H9 (cell line): ENCODE results near the gene ARHGEF2. TPM values are rescaled to one million over a fixed set of nuclear protein-coding genes. Genes with fewer than 3 reads are reported as not detected.

ENCODE experiments used
- DNase-seq: peaks from one replicate; pipeline ENCODE4 v3.0.0-alpha.2; 2017
- H2AFZ ChIP-seq: one replicate; pipeline ENCODE4 v1.6.1; 2013; ENCODE audit warnings: mild to moderate bottlenecking, low read length, control low read depth, moderate library complexity
- H2AK5ac ChIP-seq: 2 replicates; pipeline ENCODE4 v1.6.1; 2013; ENCODE audit warnings: low read length, control low read depth, mixed read lengths; ENCODE audit not compliant: insufficient read length
- H2BK120ac ChIP-seq: one replicate; pipeline ENCODE4 v1.6.1; 2013; ENCODE audit warnings: low read depth, mild to moderate bottlenecking, low read length, control low read depth, inconsistent platforms; ENCODE audit not compliant: poor library complexity, severe bottlenecking
- H2BK12ac ChIP-seq: 2 replicates; pipeline ENCODE4 v1.6.1; 2013; ENCODE audit warnings: low read length, control low read depth, mixed read lengths, low read depth; ENCODE audit not compliant: insufficient read length
- H2BK15ac ChIP-seq: 2 replicates; pipeline ENCODE4 v1.6.1; 2013; ENCODE audit warnings: low read depth, low read length, control low read depth
- H2BK20ac ChIP-seq: one replicate; pipeline ENCODE4 v1.6.1; 2013; ENCODE audit warnings: low read depth, mild to moderate bottlenecking, low read length, control low read depth, inconsistent platforms; ENCODE audit not compliant: poor library complexity, severe bottlenecking
- H2BK5ac ChIP-seq: 2 replicates; pipeline ENCODE4 v1.6.1; 2013; ENCODE audit warnings: low read length, control low read depth, mixed read lengths; ENCODE audit not compliant: insufficient read length
- H3K14ac ChIP-seq: 2 replicates; pipeline ENCODE4 v1.6.1; 2013; ENCODE audit warnings: low read length, control low read depth; ENCODE audit not compliant: insufficient read depth
- H3K18ac ChIP-seq: 2 replicates; pipeline ENCODE4 v1.6.1; 2013; ENCODE audit warnings: low read depth, mild to moderate bottlenecking, mixed read lengths, low read length, control low read depth; ENCODE audit not compliant: insufficient read length
- H3K23ac ChIP-seq: 2 replicates; pipeline ENCODE4 v1.6.1; 2013; ENCODE audit warnings: low read length, control low read depth, mixed read lengths, low read depth; ENCODE audit not compliant: insufficient read length
- H3K23me2 ChIP-seq: 2 replicates; pipeline ENCODE4 v1.6.1; 2013; ENCODE audit warnings: low read depth, mild to moderate bottlenecking, mixed read lengths, low read length, control low read depth; ENCODE audit not compliant: insufficient read length, poor library complexity, severe bottlenecking
- H3K27ac ChIP-seq: 2 replicates; pipeline ENCODE4 v1.5.1; 2013; ENCODE audit warnings: low read length, control low read depth, mixed read lengths, low read depth; ENCODE audit not compliant: insufficient read length
- H3K27me3 ChIP-seq: 2 replicates; pipeline ENCODE4 v1.6.1; 2013; ENCODE audit warnings: low read length, control low read depth, inconsistent platforms; ENCODE audit not compliant: insufficient read depth
- H3K4ac ChIP-seq: 2 replicates; pipeline ENCODE4 v1.6.1; 2013; ENCODE audit warnings: low read depth, mild to moderate bottlenecking, control low read depth, inconsistent platforms, low read length, moderate library complexity
- H3K4me1 ChIP-seq: 2 replicates; pipeline ENCODE4 v1.6.1; 2013; ENCODE audit warnings: low read length, control low read depth, inconsistent platforms; ENCODE audit not compliant: insufficient read depth
- H3K4me2 ChIP-seq: 2 replicates; pipeline ENCODE4 v1.6.1; 2013; ENCODE audit warnings: low read length, control low read depth, mixed read lengths; ENCODE audit not compliant: insufficient read length, insufficient read depth
- H3K56ac ChIP-seq: 2 replicates; pipeline ENCODE4 v1.6.1; 2013; ENCODE audit warnings: low read depth, mild to moderate bottlenecking, mixed read lengths, low read length, control low read depth; ENCODE audit not compliant: insufficient read length
- H3K79me1 ChIP-seq: 2 replicates; pipeline ENCODE4 v1.6.1; 2013; ENCODE audit warnings: low read depth, mild to moderate bottlenecking, moderate library complexity, low read length, control low read depth, inconsistent platforms; ENCODE audit not compliant: insufficient read depth, poor library complexity, severe bottlenecking
- H3K79me2 ChIP-seq: 2 replicates; pipeline ENCODE4 v1.6.1; 2013; ENCODE audit warnings: low read length, control low read depth, inconsistent platforms; ENCODE audit not compliant: insufficient read depth
- H3K9ac ChIP-seq: 2 replicates; pipeline ENCODE4 v1.6.1; 2013; ENCODE audit warnings: low read length, control low read depth, mixed read lengths; ENCODE audit not compliant: insufficient read length; ENCODE audit errors: extremely low read depth
- H3K9me3 ChIP-seq: one replicate; pipeline ENCODE4 v1.6.1; 2013; ENCODE audit warnings: low read depth, low read length, inconsistent platforms; ENCODE audit not compliant: control insufficient read depth
- H3T11ph ChIP-seq: one replicate; pipeline ENCODE4 v1.6.1; 2013; ENCODE audit warnings: mild to moderate bottlenecking, low read length, control low read depth, inconsistent platforms
- H4K20me1 ChIP-seq: one replicate; pipeline ENCODE4 v1.6.1; 2013; ENCODE audit not compliant: control insufficient read depth, insufficient read length, insufficient read depth
- H4K5ac ChIP-seq: 2 replicates; pipeline ENCODE4 v1.6.1; 2013; ENCODE audit warnings: low read depth, mild to moderate bottlenecking, mixed read lengths, low read length, control low read depth; ENCODE audit not compliant: insufficient read length
- H4K8ac ChIP-seq: replicated peaks from 2 replicates; pipeline ENCODE4 v1.6.1; 2013; ENCODE audit warnings: low read length, control low read depth, mixed read lengths, low read depth; ENCODE audit not compliant: insufficient read length
- H4K91ac ChIP-seq: 2 replicates; pipeline ENCODE4 v1.6.1; 2013; ENCODE audit warnings: low read depth, mild to moderate bottlenecking, moderate library complexity, mixed read lengths, low read length, control low read depth; ENCODE audit not compliant: insufficient read length
- H3K27ac Mint-ChIP-seq, 3 experiments: 2 replicates in 2 of 3; 3 replicates in 1 of 3; pipeline ENCODE4 v1.8.0; 2020 to 2021; ENCODE audit warnings: mixed read lengths in 3 of 3, mild to moderate bottlenecking in 1 of 3, moderate library complexity in 1 of 3
- H3K27me3 Mint-ChIP-seq: 2 replicates; pipeline ENCODE4 v1.8.0; 2021; ENCODE audit warnings: low read depth, mild to moderate bottlenecking, moderate library complexity, mixed read lengths
- H3K36me3 Mint-ChIP-seq, 3 experiments: 2 replicates in 2 of 3; 3 replicates in 1 of 3; pipeline ENCODE4 v1.8.0; 2020 to 2021; ENCODE audit warnings: low read depth in 3 of 3, mixed read lengths in 3 of 3; ENCODE audit not compliant: insufficient read depth in 1 of 3
- H3K4me1 Mint-ChIP-seq, 2 experiments: 2 replicates each; pipeline ENCODE4 v1.8.0; 2020; ENCODE audit warnings: mixed read lengths in 2 of 2
- H3K4me3 Mint-ChIP-seq, 2 experiments: 2 replicates in 1 of 2; 3 replicates in 1 of 2; pipeline ENCODE4 v1.8.0; 2020 to 2021; ENCODE audit warnings: mild to moderate bottlenecking in 2 of 2, mixed read lengths in 2 of 2, moderate library complexity in 1 of 2
- H3K9me3 Mint-ChIP-seq, 2 experiments: 2 replicates in 1 of 2; 3 replicates in 1 of 2; pipeline ENCODE4 v1.8.0; 2020; ENCODE audit warnings: mild to moderate bottlenecking in 2 of 2, mixed read lengths in 2 of 2, moderate library complexity in 1 of 2
- CTCF ChIP-seq: fragments of 200-600 bp; sonication (generic); conservative IDR thresholded peaks from 3 replicates; pipeline ENCODE4 v1.8.0; 2021; ENCODE audit warnings: antibody characterized with exemption, mild to moderate bottlenecking
- WGBS: extraction: QIAGEN DNeasy Blood & Tissue Kit; methylation state at CpG from one replicate; pipeline ENCODE4 v1.1.7; 2013; ENCODE audit warnings: missing lambda C conversion rate, low lambda C conversion rate, mixed read lengths; ENCODE audit not compliant: insufficient read length; ENCODE audit errors: extremely low coverage; 5-methylcytosine and 5-hydroxymethylcytosine counted together
- total RNA-seq: library from RNA; stranded (reverse); gene quantifications from 2 replicates; pipeline ENCODE4 v1.2.1, GENCODE V29; 2021

ARHGEF2 gene
- total RNA-seq, 1 experiment from 2014 or later = 111 TPM

GRCh38 chr1:155984341-155984740, 6.0 kb upstream of the ARHGEF2 start:
- no peak overlapping the region for H2BK5ac ChIP-seq
- Mint-ChIP-seq H3K27me3 (no peaks in the 10 kb centered on the region), H3K9me3 (no peaks in the 10 kb centered on the region), H3K27ac (peak overlapping the region; percentile 85 to 96 (median 92); a peak in 5 of 7 replicates), H3K4me1 (peaks cover 71 to 80% of the 10 kb centered on the region in 2 experiments), H3K36me3 (peaks cover 0 to 2% (median 0%) of the 10 kb centered on the region in 3 experiments; a peak in 1 of 7 replicates), H3K4me3 (peak overlapping the region; percentile 30 to 38)
- H3K23ac ChIP-seq = no peak overlapping the region
- no peaks in the 10 kb centered on the region for H3K9me3 ChIP-seq
- peak overlapping the region; percentile 19 for H3K4me2 ChIP-seq
- H2BK20ac ChIP-seq = no peak overlapping the region
- TF ChIP-seq CTCF = no peak
- H4K5ac ChIP-seq = no peak overlapping the region
- H3K23me2 ChIP-seq = peaks cover under 1% of the 10 kb centered on the region
- H3K18ac ChIP-seq = no peak overlapping the region
- no peak overlapping the region for H2AK5ac ChIP-seq
- H4K91ac ChIP-seq = no peak overlapping the region
- no peak overlapping the region for H2BK12ac ChIP-seq
- H3K27ac ChIP-seq = no peak overlapping the region
- no peak overlapping the region for H3T11ph ChIP-seq
- peaks cover 3% of the 10 kb centered on the region; the same call in 1 of the 2 replicates for H3K4me1 ChIP-seq
- no peaks in the 10 kb centered on the region for H3K79me1 ChIP-seq
- H2AFZ ChIP-seq = no peak overlapping the region
- no peaks in the 10 kb centered on the region for H3K79me2 ChIP-seq
- H2BK120ac ChIP-seq = peak overlapping the region; percentile 44
- H4K20me1 ChIP-seq = no peaks in the 10 kb centered on the region
- H2BK15ac ChIP-seq = no peak overlapping the region
- H3K4ac ChIP-seq = no peak overlapping the region
- H4K8ac ChIP-seq = no peak overlapping the region
- H3K14ac ChIP-seq = no peak overlapping the region
- peak; percentile 94 for DNase-seq
- no peak overlapping the region for H3K56ac ChIP-seq
- no CpG with 5 or more reads among the region's 7 CpGs for WGBS
- H3K9ac ChIP-seq = no peak overlapping the region
- no peaks in the 10 kb centered on the region for H3K27me3 ChIP-seq
